Esophagus muscularis mucosa (tissue), 4 donors: ENCODE measurements around the gene NAA40. TPM values are rescaled to one million over a fixed set of nuclear protein-coding genes. Genes with fewer than 3 reads are reported as not detected.

Experiments
- DNase-seq: peaks from one replicate; pipeline ENCODE4 v3.0.0-alpha.2; 2017; ENCODE audit errors: extremely low spot score
- H3K27ac ChIP-seq, 4 donors: fragments of 200-600 bp; sonication (generic); replicated peaks in 1 of 4; 1 replicate in 3 of 4; 2 replicates in 1 of 4; pipeline ENCODE4 v1.5.1; 2016 to 2019; ENCODE audit warnings: mild to moderate bottlenecking in 1 of 4
- H3K27me3 ChIP-seq, 4 donors: fragments of 200-600 bp; sonication (generic); one replicate each; pipeline versions ENCODE4 v1.5.1 to v1.6.0; 2016 to 2019
- H3K36me3 ChIP-seq, 4 donors: fragments of 200-600 bp; sonication (generic); one replicate each; pipeline ENCODE4 v1.5.1; 2016 to 2019
- H3K4me1 ChIP-seq, 4 donors: fragments of 200-600 bp; sonication (generic); one replicate each; pipeline ENCODE4 v1.5.1; 2016 to 2019
- H3K4me3 ChIP-seq, 4 donors: fragments of 200-600 bp; sonication (generic); 1 replicate in 2 of 4; 2 replicates in 2 of 4; pipeline ENCODE4 v1.5.1; 2016 to 2019; ENCODE audit warnings: mild to moderate bottlenecking in 4 of 4, moderate library complexity in 1 of 4
- H3K9me3 ChIP-seq, 4 donors: fragments of 200-600 bp; sonication (generic); 1 replicate in 3 of 4; 2 replicates in 1 of 4; pipeline ENCODE4 v1.5.1; 2016 to 2019
- CTCF ChIP-seq, 3 experiments: fragments of 200-600 bp in 2 of 3; fragments of 450-650 bp in 1 of 3; sonication (generic) in 2 of 3; IDR thresholded peaks; one replicate each; pipeline ENCODE4 v1.5.1; 2017 to 2019; ENCODE audit warnings: antibody characterized with exemption in 3 of 3, mild to moderate bottlenecking in 2 of 3, moderate library complexity in 1 of 3
- POLR2A ChIP-seq: fragments of 450-650 bp; IDR thresholded peaks from one replicate; pipeline ENCODE4 v1.6.1; 2017; ENCODE audit warnings: antibody characterized with exemption, moderate library complexity, mild to moderate bottlenecking, low read depth
- POLR2AphosphoS5 ChIP-seq, 2 donors: sonication (generic); formaldehyde crosslinking; IDR thresholded peaks; one replicate each; pipeline ENCODE4 v1.6.1; 2017; ENCODE audit warnings: antibody characterized with exemption in 2 of 2
- WGBS: methylation state at CpG from one replicate; pipeline ENCODE4 v1.1.5; 2018; 5-methylcytosine and 5-hydroxymethylcytosine counted together
- intact Hi-C: fragments of 100-400 bp; cut with DNase I; formaldehyde crosslinking; loops from one replicate; pipeline ENCODE4 v1.15.1; 2023
- total RNA-seq, 4 donors: library from RNA; depleted of rRNA; stranded (reverse); fragments of >200 nt; gene quantifications; one replicate each; pipeline versions ENCODE4 v1.1.0 to v1.2.1, GENCODE V29; 2016

Gene NAA40
- total RNA-seq, 4 donors from 2014 or later = 3.8 to 8.8 (median 8.0) TPM

DNA sequence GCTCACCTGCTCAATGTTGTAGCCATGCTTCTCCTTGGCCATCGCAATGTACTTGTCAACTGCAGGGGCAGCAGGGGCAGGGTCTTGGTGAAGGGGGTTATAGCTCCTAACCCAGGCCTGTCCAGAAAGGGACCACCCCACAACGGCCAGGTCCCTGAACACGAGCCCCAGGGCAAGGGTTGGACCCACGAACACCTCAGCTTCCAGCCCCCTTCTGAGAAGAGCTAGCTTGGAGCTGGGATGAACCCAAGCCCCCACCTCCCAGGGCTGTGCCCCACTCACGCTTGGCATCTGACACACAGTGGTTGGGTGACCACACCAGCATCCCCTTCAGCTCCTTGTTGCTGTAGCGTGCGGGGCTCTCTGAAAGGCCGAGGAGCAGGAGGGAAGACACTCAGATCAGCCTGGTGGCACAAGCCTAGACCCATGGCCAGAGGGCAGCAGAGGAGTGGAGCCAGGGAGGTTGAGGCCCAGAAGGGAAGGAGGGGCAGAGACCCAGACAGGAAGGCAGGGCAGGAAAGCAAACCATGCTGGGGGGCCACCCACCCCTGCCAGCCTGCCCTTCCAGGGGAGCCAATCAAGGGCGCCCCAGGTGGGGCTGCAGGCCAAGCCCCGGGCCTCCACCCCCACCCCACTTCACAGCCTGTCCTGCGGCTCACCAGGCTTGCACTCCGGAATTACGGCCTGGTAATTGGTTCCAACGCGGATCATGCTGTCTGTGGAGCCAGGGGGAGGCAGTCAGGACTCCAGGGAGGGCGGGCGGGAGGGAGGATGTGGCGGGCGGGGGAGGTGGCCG lies 23.7 kb upstream of the NAA40 start:
- WGBS = 59% methylated on average over 13 of the region's 20 CpGs
- H3K36me3 ChIP-seq = peaks cover 0 to 5% (median 2%) of the 10 kb centered on the region in 4 donors
- intact Hi-C loops = no loop called here
- no peaks in the 10 kb centered on the region for H3K27me3 ChIP-seq
- H3K27ac ChIP-seq = no peak overlapping the region
- H3K4me3 ChIP-seq = no peak overlapping the region
- TF ChIP-seq POLR2A (no peak), CTCF (IDR thresholded peaks at IDR 0.05) (no peak)
- H3K4me1 ChIP-seq = peaks cover 49 to 58% (median 54%) of the 10 kb centered on the region in 4 donors
- DNase-seq = no peak
- H3K9me3 ChIP-seq = no peaks in the 10 kb centered on the region

- Histone ChIP-seq H3K27ac (peak overlapping the region; percentile 81 to 88 (median 84)), H3K27me3 (no peaks in the 10 kb centered on the region), H3K36me3 (no peaks in the 10 kb centered on the region), H3K9me3 (no peaks in the 10 kb centered on the region), H3K4me3 (peak overlapping the region; percentile 50 to 63 (median 62)), H3K4me1 (peaks cover 53 to 61% (median 59%) of the 10 kb centered on the region in 4 donors)
- intact Hi-C loops = no loop called here
- 0% methylated on average over 8 of the region's 56 CpGs for WGBS
- no peak for DNase-seq
- no peak for TF ChIP-seq POLR2A
- TF ChIP-seq CTCF (IDR thresholded peaks at IDR 0.05) = peak; percentile 44 to 64 (median 52)
Measured at GRCh38 chr11:63915961-63916836, 22.6 kb upstream of the NAA40 start.

GRCh38 chr11:63916837-63917691 lies 21.7 kb upstream of the NAA40 start, which contains the start of gene RCOR2:
TSS of gene RCOR2 (minus strand) at chr11:63917164. CDS start at chr11:63916456, 708 bp downstream.
- Histone ChIP-seq H3K27ac (peak within 1 kb of the TSS; percentile 81 to 88 (median 84)), H3K36me3 (no peaks in the 10 kb centered on the region), H3K4me3 (peak within 1 kb of the TSS; percentile 50 to 63 (median 62)), H3K9me3 (no peaks in the 10 kb centered on the region), H3K4me1 (peaks cover 53 to 58% (median 58%) of the 10 kb centered on the region in 4 donors), H3K27me3 (no peaks in the 10 kb centered on the region)
- no peak for DNase-seq
- 0% methylated on average over 5 of the region's 85 CpGs for WGBS
- intact Hi-C loops = no loop called here
- TF ChIP-seq CTCF (IDR thresholded peaks at IDR 0.05) = no peak
- peak; percentile 10 to 75 for TF ChIP-seq POLR2AphosphoS5 (IDR thresholded peaks at IDR 0.05)

- Histone ChIP-seq H3K27ac (peak overlapping the region; percentile 81 to 88 (median 84)), H3K27me3 (no peaks in the 10 kb centered on the region), H3K4me3 (peak overlapping the region; percentile 50 to 63 (median 62)), H3K4me1 (peaks cover 53 to 58% (median 58%) of the 10 kb centered on the region in 4 donors), H3K9me3 (no peaks in the 10 kb centered on the region), H3K36me3 (no peaks in the 10 kb centered on the region)
- no peak for DNase-seq
- 66% methylated on average over 10 of the region's 50 CpGs for WGBS
- intact Hi-C loops = no loop called here
- TF ChIP-seq POLR2A = no peak
- TF ChIP-seq POLR2AphosphoS5 (IDR thresholded peaks at IDR 0.05) = peak; percentile 20 to 57
- no peak for TF ChIP-seq CTCF (IDR thresholded peaks at IDR 0.05)
Measured at GRCh38 chr11:63917692-63918506, 20.9 kb upstream of the NAA40 start.
